Body of pancreas (tissue), 4 donors: ENCODE data around the gene FIBP. TPM values are rescaled to one million over a fixed set of nuclear protein-coding genes. Genes with fewer than 3 reads are reported as not detected.

Experiments
- ATAC-seq: fragments of 150-250 bp; one replicate; pipeline ENCODE4 v1.9.1; 2016
- DNase-seq, 4 donors: peaks; one replicate each; pipeline ENCODE4 v3.0.0-alpha.2; 2019
- H3K27ac ChIP-seq, 4 donors: fragments of 200-600 bp; sonication (generic); 1 replicate in 3 of 4; 2 replicates in 1 of 4; pipeline versions ENCODE4 v1.5.1 to v1.6.1; 2016 to 2019; ENCODE audit warnings: mild to moderate bottlenecking in 1 of 4, mixed read lengths in 1 of 4, moderate library complexity in 1 of 4
- H3K27me3 ChIP-seq, 2 donors: fragments of 200-600 bp; sonication (generic); one replicate each; pipeline ENCODE4 v1.6.0; 2016; ENCODE audit warnings: mild to moderate bottlenecking in 1 of 2
- H3K36me3 ChIP-seq, 2 donors: fragments of 200-600 bp; sonication (generic); replicated peaks in 1 of 2; 2 replicates each; pipeline ENCODE4 v1.5.1; 2016; ENCODE audit warnings: low read depth in 2 of 2; ENCODE audit not compliant: insufficient read depth in 1 of 2
- H3K4me1 ChIP-seq: fragments of 200-600 bp; sonication (generic); one replicate; pipeline ENCODE4 v1.6.0; 2016
- H3K4me3 ChIP-seq, 2 donors: fragments of 200-600 bp; sonication (generic); 1 replicate in 1 of 2; 2 replicates in 1 of 2; pipeline ENCODE4 v1.5.1; 2016 to 2019
- H3K9me3 ChIP-seq, 3 donors: fragments of 200-600 bp; sonication (generic); 1 replicate in 2 of 3; 2 replicates in 1 of 3; pipeline ENCODE4 v1.5.1; 2016
- POLR2A ChIP-seq, 3 donors: fragments of 450-650 bp; IDR thresholded peaks; one replicate each; pipeline ENCODE4 v1.6.1; 2016; ENCODE audit warnings: antibody characterized with exemption in 3 of 3, mild to moderate bottlenecking in 2 of 3
- WGBS, 2 donors: methylation state at CpG; one replicate each; pipeline ENCODE4 v1.1.5; 2017; 5-methylcytosine and 5-hydroxymethylcytosine counted together
- intact Hi-C: fragments of 100-400 bp; cut with DNase I; formaldehyde crosslinking; loops from one replicate; pipeline ENCODE4 v1.15.1; 2023
- total RNA-seq, 2 donors: library from RNA; depleted of rRNA; stranded (reverse); fragments of >200 nt; gene quantifications; one replicate each; pipeline ENCODE4 v1.1.0, GENCODE V29; 2016
- TF ChIP-seq, protein P1 (sequence below), 7 experiments: fragments of 450-650 bp in 4 of 7; fragments of 200-600 bp in 3 of 7; sonication (generic) in 3 of 7; IDR thresholded peaks; one replicate each; pipeline ENCODE4 v1.5.1; 2016 to 2019; ENCODE audit warnings: antibody characterized with exemption in 7 of 7

FIBP gene
- total RNA-seq, 2 donors from 2014 or later = 40.2 to 49.5 TPM

- 15 to 40% methylated on average over 4 to 5 of the region's 5 CpGs for whole genome bisulfite sequencing, 2 donors
- H3K27me3 ChIP-seq = peaks cover 0 to 11% of the 10 kb centered on the region in 2 donors
- H3K9me3 ChIP-seq = no peaks in the 10 kb centered on the region
- no peak overlapping the region for H3K27ac ChIP-seq
- intact Hi-C loops = no loop called here
- TF ChIP-seq, protein P1, sequence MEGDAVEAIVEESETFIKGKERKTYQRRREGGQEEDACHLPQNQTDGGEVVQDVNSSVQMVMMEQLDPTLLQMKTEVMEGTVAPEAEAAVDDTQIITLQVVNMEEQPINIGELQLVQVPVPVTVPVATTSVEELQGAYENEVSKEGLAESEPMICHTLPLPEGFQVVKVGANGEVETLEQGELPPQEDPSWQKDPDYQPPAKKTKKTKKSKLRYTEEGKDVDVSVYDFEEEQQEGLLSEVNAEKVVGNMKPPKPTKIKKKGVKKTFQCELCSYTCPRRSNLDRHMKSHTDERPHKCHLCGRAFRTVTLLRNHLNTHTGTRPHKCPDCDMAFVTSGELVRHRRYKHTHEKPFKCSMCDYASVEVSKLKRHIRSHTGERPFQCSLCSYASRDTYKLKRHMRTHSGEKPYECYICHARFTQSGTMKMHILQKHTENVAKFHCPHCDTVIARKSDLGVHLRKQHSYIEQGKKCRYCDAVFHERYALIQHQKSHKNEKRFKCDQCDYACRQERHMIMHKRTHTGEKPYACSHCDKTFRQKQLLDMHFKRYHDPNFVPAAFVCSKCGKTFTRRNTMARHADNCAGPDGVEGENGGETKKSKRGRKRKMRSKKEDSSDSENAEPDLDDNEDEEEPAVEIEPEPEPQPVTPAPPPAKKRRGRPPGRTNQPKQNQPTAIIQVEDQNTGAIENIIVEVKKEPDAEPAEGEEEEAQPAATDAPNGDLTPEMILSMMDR (IDR thresholded peaks at IDR 0.05) = no peak
- TF ChIP-seq POLR2A (IDR thresholded peaks at IDR 0.05) = peak in 1 of 3 donors; percentile 17
- peaks cover 14% of the 10 kb centered on the region for H3K4me1 ChIP-seq
- no peaks in the 10 kb centered on the region for H3K36me3 ChIP-seq
- DNase-seq = no peak
- no peak for ATAC-seq
- no peak overlapping the region for H3K4me3 ChIP-seq
Observed at GRCh38 chr11:65903068-65903481, 14.8 kb upstream of the FIBP start.

DNA sequence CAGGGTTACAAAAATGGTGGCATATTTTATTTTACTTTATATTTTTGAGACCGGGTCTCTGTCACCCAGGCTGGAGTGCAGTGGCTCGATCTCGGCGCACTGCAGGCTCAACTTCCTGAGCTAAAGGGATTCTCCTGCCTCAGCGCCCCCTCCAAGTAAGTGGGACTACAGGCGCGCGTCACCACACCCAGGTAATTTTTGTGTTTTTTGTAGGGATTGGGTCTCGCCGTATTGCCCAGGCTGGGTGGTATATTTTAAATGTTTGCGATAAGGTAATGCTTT lies 12.6 kb upstream of the FIBP start:
- DNase-seq = no peak
- Histone ChIP-seq H3K27ac (peak overlapping the region in 2 of 4 donors; percentile 48 to 66), H3K4me3 (no peak overlapping the region), H3K9me3 (no peaks in the 10 kb centered on the region), H3K4me1 (peaks cover 14% of the 10 kb centered on the region), H3K36me3 (no peaks in the 10 kb centered on the region), H3K27me3 (peaks cover 0 to 11% of the 10 kb centered on the region in 2 donors)
- WGBS, 2 donors = 74 to 86% methylated on average over 11 of the region's 11 CpGs
- TF ChIP-seq, protein P1 (IDR thresholded peaks at IDR 0.05) = no peak
- no peak for TF ChIP-seq POLR2A (IDR thresholded peaks at IDR 0.05)
- no peak for ATAC-seq
- intact Hi-C loops = no loop called here

- no peaks in the 10 kb centered on the region for H3K36me3 ChIP-seq
- TF ChIP-seq, protein P1 (IDR thresholded peaks at IDR 0.05) = peak in 2 of 7 experiments; percentile 1 to 3
- TF ChIP-seq POLR2A (IDR thresholded peaks at IDR 0.05) = peak; percentile 39 to 71 (median 68)
- H3K4me3 ChIP-seq = no peak within 1 kb of the TSS
- intact Hi-C loops = no loop called here
- H3K4me1 ChIP-seq = peaks cover 14% of the 10 kb centered on the region
- H3K9me3 ChIP-seq = no peaks in the 10 kb centered on the region
- H3K27ac ChIP-seq = peak within 1 kb of the TSS in 3 of 4 donors; percentile 24 to 66 (median 48)
- peaks cover 0 to 11% of the 10 kb centered on the region in 2 donors for H3K27me3 ChIP-seq
- DNase-seq = peak; percentile 86 to 94 (median 92)
- WGBS, 2 donors = 2 to 14% methylated on average over 10 to 74 of the region's 80 CpGs
- ATAC-seq = peak; percentile 91
Observed at GRCh38 chr11:65900125-65900898, 12.0 kb upstream of the FIBP start, which contains the start of gene FOSL1. Gene FOSL1 (minus strand): TSS chr11:65900388. CDS start chr11:65900339, 49 bp downstream.

- peak; percentile 37 for ATAC-seq
- intact Hi-C loops = no loop called here
Observed at GRCh38 chr11:65899356-65900124, 11.3 kb upstream of the FIBP start.

More at GRCh38 chr11:65899356-65900124, 11.3 kb upstream of the FIBP start:
- 0 to 4% methylated on average over 3 to 77 of the region's 78 CpGs for WGBS, 2 donors
- Histone ChIP-seq H3K4me3 (no peak overlapping the region), H3K27ac (peak overlapping the region in 3 of 4 donors; percentile 24 to 66 (median 48)), H3K36me3 (no peaks in the 10 kb centered on the region), H3K9me3 (no peaks in the 10 kb centered on the region), H3K4me1 (peaks cover 14% of the 10 kb centered on the region), H3K27me3 (peaks cover 0 to 11% of the 10 kb centered on the region in 2 donors)
- DNase-seq = peak; percentile 45 to 58 (median 52)
- peak in 2 of 3 donors; percentile 9 to 12 for TF ChIP-seq POLR2A (IDR thresholded peaks at IDR 0.05)
- TF ChIP-seq, protein P1 (IDR thresholded peaks at IDR 0.05) = no peak
